GM12865 (cell line): ENCODE data around the gene PPAN.
A peak's percentile ranks its signal among the peaks of the same experiment; 100 is the strongest.

Experiments used
- DNase-seq: peaks from one replicate; pipeline ENCODE4 v3.0.0; 2010; ENCODE audit warnings: low read depth
- H3K4me3 ChIP-seq: 2 replicates; pipeline ENCODE4 v1.5.1; 2011; ENCODE audit warnings: mild to moderate bottlenecking, low read depth, low read length, control low read depth
- CTCF ChIP-seq: IDR thresholded peaks from 2 replicates; pipeline ENCODE4 v1.5.1; 2011; ENCODE audit warnings: low read length, control low read depth, low read depth, inconsistent platforms; ENCODE audit not compliant: insufficient read depth; ENCODE audit errors: missing control alignments

Gene PPAN

GRCh38 chr19:10102787-10103236 lies 3.4 kb upstream of the PPAN start:
- no peak for TF ChIP-seq CTCF
- peak overlapping the region; percentile 71 for H3K4me3 ChIP-seq
- peak; percentile 93 for DNase-seq

DNA sequence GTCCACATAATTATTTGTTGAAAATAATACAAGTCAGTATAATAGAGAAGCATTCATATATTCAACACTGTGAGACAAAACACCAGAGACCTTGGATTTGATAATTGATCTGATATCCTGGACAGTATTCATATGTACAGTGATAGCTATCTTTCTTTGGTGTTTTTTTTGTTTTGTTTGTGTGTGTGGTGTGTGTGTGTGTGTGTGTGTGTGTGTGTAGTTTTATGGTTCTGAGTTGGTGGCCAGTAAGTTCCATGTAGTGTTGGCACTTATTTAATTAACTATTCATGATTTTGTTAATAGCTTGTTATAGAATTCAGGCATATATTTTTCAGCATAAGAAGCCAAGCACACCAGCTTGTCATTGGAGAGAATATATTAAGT lies 2.0 kb upstream of the PPAN start:
- TF ChIP-seq CTCF, result no peak
- peak overlapping the region; percentile 58 for H3K4me3 ChIP-seq
- DNase-seq, result no peak

DNA sequence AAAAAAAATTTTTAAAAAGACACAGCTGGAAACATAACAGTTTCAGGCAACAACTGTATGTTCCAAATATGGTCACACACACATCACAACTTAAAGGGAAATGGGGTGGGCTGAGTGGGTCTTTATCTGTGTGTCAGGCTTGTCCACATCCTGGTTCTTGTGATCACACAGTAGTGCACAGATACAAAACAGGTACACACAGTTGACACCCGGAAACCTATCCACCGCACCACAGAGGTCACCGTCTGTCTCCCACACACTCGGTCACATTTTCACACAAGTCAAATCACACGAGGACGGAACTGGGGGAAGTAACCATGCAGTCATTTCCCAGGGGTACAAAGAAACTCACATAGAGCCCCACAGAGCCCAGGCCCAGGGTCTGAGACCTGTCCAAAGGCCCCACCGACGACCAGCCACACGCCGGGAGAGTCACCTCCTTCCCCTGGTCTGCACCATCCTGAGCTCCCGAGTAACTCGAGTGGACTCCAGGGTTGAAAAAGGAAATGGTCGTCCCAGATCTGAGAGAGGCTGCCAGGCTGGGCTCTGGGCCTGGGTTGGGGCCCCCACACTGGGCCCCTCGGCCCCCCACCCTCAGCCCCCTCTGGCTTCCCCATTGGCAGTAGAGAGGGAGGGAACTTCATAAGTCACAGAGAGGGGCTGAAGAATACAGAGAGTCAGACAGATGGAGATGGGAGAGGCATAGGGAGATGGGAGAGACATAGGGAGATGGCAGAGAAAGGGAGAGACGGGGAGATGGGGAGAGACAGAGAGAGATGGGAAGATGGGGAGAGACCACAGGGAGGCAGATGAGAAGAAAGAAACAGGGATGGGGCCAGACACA lies 1.3 kb upstream of the PPAN start:
- no peak for TF ChIP-seq CTCF
- peak overlapping the region; percentile 91 for H3K4me3 ChIP-seq
- DNase-seq, result peak; percentile 98

DNA sequence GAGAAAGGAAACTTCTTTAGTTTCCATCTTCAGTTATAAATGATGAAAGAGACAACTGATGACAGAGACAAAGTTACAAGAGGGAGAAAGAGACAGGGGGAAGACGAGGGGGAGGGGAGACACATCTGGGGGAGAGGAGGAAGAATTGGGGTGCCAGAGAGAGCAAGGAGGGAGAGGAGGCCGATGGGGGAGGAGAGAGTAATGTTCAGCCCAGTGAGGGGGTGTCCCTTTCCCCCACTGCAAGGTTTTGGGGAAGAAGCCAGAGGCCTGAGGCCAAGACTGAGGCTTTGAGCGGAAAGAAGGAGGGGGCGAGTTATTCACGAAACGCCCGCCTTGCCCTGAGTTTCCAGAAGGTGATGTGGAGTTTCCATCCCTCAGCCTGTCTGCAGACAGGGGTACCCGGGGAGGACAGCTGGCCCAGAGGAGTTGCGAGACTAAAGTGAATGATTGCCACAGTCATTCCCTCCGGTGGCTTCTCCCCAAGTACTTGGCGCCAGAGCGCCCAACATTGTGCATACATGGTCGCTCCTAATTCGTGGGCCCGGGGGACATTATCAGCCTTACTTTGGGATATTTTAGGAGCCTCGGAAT lies 558 bp upstream of the PPAN start:
- peak overlapping the region; percentile 91 for H3K4me3 ChIP-seq
- peak; percentile 85 for DNase-seq

GRCh38 chr19:10107254-10107653 lies 1.1 kb downstream of the PPAN start:
- H3K4me3 ChIP-seq, result peak overlapping the region; percentile 91
- DNase-seq, result no peak
- no peak for TF ChIP-seq CTCF

More for the DNA sequence above, 558 bp upstream of the PPAN start:
- TF ChIP-seq CTCF, result no peak

DNA sequence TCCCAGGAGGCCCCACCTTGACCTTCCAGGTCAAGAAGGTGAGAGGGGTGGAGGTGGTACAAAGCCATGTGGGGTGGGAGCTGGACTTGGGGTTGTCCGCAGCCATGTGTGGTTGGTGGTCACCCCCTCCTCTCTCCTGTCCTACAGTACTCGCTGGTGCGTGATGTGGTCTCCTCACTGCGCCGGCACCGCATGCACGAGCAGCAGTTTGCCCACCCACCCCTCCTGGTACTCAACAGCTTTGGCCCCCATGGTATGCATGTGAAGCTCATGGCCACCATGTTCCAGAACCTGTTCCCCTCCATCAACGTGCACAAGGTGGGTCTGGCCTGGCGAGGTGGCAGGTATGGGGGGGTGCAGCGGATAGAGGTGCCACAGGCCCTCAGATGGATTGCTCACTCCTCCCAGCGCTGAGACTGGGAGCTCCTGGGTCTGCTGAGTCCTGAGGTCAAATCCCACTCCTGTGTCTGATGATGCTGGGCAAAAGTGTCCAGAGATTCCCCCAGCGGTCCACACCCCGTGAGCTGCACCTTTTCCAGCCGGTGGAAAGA lies 1.7 kb downstream of the PPAN start:
- TF ChIP-seq CTCF, result no peak
- no peak for DNase-seq
- H3K4me3 ChIP-seq, result peak overlapping the region; percentile 91

GRCh38 chr19:10109528-10109927 lies 3.4 kb downstream of the PPAN start:
- DNase-seq, result no peak
- no peak overlapping the region for H3K4me3 ChIP-seq
- TF ChIP-seq CTCF, result no peak
